ENCODE measurements around the gene NID1. TPM values are rescaled to one million over a fixed set of nuclear protein-coding genes. Genes with fewer than 3 reads are reported as not detected.
A peak's percentile ranks its signal among the peaks of the same experiment; 100 is the strongest.

NID1 gene
- total RNA-seq, 6 experiments from 2014 or later, result 97.5 to 124 (median 107) TPM

GRCh38 chr1:236039740-236040685, 24.9 kb downstream of the NID1 start:
- DNase-seq, result no peak
- Mint-ChIP-seq H3K4me3 (no peak overlapping the region; the same call in 1 of the 2 replicates), H3K4me1 (ENCODE audit: low read depth) (peaks cover 19% of the 10 kb centered on the region; the same call in 1 of the 2 replicates), H3K36me3 (ENCODE audit: low read depth) (peaks cover 63% of the 10 kb centered on the region), H3K27me3 (ENCODE audit: insufficient read depth) (no peaks in the 10 kb centered on the region), H3K27ac (peak overlapping the region; percentile 36; the same call in 1 of the 2 replicates), H3K9me3 (no peaks in the 10 kb centered on the region)
- no peak for TF ChIP-seq CTCF (IDR thresholded peaks at IDR 0.05)

GRCh38 chr1:236038034-236038433, 26.9 kb downstream of the NID1 start:
- H3K4me1 Mint-ChIP-seq (ENCODE audit: low read depth), result peaks cover 19% of the 10 kb centered on the region; the same call in 1 of the 2 replicates
- no peak for TF ChIP-seq CTCF (IDR thresholded peaks at IDR 0.05)
- H3K27me3 Mint-ChIP-seq (ENCODE audit: insufficient read depth), result no peaks in the 10 kb centered on the region
- peaks cover 58% of the 10 kb centered on the region for H3K36me3 Mint-ChIP-seq (ENCODE audit: low read depth)
- no peak overlapping the region for H3K4me3 Mint-ChIP-seq
- no peaks in the 10 kb centered on the region for H3K9me3 Mint-ChIP-seq
- H3K27ac Mint-ChIP-seq, result no peak overlapping the region
- DNase-seq, result no peak

GRCh38 chr1:236035681-236036101, 29.2 kb downstream of the NID1 start:
- Mint-ChIP-seq H3K4me1 (ENCODE audit: low read depth) (peaks cover 19% of the 10 kb centered on the region; the same call in 1 of the 2 replicates), H3K27me3 (ENCODE audit: insufficient read depth) (no peaks in the 10 kb centered on the region), H3K27ac (no peak overlapping the region), H3K4me3 (no peak overlapping the region), H3K36me3 (ENCODE audit: low read depth) (peaks cover 49% of the 10 kb centered on the region), H3K9me3 (no peaks in the 10 kb centered on the region)
- no peak for TF ChIP-seq CTCF (IDR thresholded peaks at IDR 0.05)
- no peak for DNase-seq

- no peak for TF ChIP-seq CTCF (IDR thresholded peaks at IDR 0.05)
- Mint-ChIP-seq H3K27me3 (ENCODE audit: insufficient read depth) (no peaks in the 10 kb centered on the region), H3K9me3 (no peaks in the 10 kb centered on the region), H3K4me3 (no peak overlapping the region), H3K36me3 (ENCODE audit: low read depth) (peaks cover 48% of the 10 kb centered on the region), H3K4me1 (ENCODE audit: low read depth) (peaks cover 6% of the 10 kb centered on the region; the same call in 1 of the 2 replicates), H3K27ac (no peak overlapping the region)
- DNase-seq, result no peak
These were observed 31.6 kb downstream of the NID1 start for GRCh38 chr1:236033336-236033735.

- Mint-ChIP-seq H3K27me3 (ENCODE audit: insufficient read depth) (peaks cover 2% of the 10 kb centered on the region; the same call in 1 of the 2 replicates), H3K4me1 (ENCODE audit: low read depth) (no peaks in the 10 kb centered on the region; the same call in 1 of the 2 replicates), H3K9me3 (no peaks in the 10 kb centered on the region), H3K36me3 (ENCODE audit: low read depth) (peaks cover 44% of the 10 kb centered on the region), H3K4me3 (no peak overlapping the region), H3K27ac (no peak overlapping the region)
- no peak for DNase-seq
- no peak for TF ChIP-seq CTCF (IDR thresholded peaks at IDR 0.05)
These were observed 34.4 kb downstream of the NID1 start for GRCh38 chr1:236030534-236030933.

Measured in HFFc6 (cell line).